CD4-positive, alpha-beta T cell (primary cell): ENCODE data around the gene INSYN2B. TPM values are rescaled to one million over a fixed set of nuclear protein-coding genes. Genes with fewer than 3 reads are reported as not detected.

Experiments used
- ATAC-seq: fragments of 200-7000 bp; cut with Tn5 transposase; one replicate; pipeline ENCODE4 v1.10.0; 2022; ENCODE audit warnings: mild to moderate bottlenecking; ENCODE audit not compliant: poor library complexity
- CTCF ChIA-PET: fragments of 350-600 bp; sonication (Branson Sonifier 250); formaldehyde crosslinking; loops from one replicate; lab custom pipeline; 2021; ENCODE audit warnings: antibody characterized with exemption, inconsistent platforms; lab: Charles Lee
- POLR2A ChIA-PET: fragments of 350-600 bp; sonication (Branson Sonifier 250); formaldehyde crosslinking; loops from one replicate; lab custom pipeline; 2021; ENCODE audit warnings: antibody characterized with exemption, inconsistent platforms; lab: Charles Lee
- DNase-seq, 14 experiments: peaks; one replicate each; pipeline ENCODE4 v3.0.0-alpha.2; 2013 to 2020; ENCODE audit warnings: mixed read lengths in 2 of 14
- H3K27ac ChIP-seq, 2 donors: one replicate each; pipeline versions ENCODE4 v1.5.1 to v1.7.0; 2013; ENCODE audit warnings: low read length in 2 of 2, low read depth in 1 of 2, mild to moderate bottlenecking in 1 of 2
- H3K27me3 ChIP-seq, 2 experiments: 1 replicate in 1 of 2; 2 replicates in 1 of 2; pipeline versions ENCODE4 v1.6.1 to v1.7.0; 2013; ENCODE audit warnings: low read length in 2 of 2, control low read depth in 1 of 2, mild to moderate bottlenecking in 1 of 2, moderate library complexity in 1 of 2; ENCODE audit not compliant: insufficient read depth in 2 of 2, control insufficient read depth in 1 of 2
- H3K36me3 ChIP-seq: one replicate; pipeline ENCODE4 v1.6.1; 2013; ENCODE audit warnings: low read length, control low read depth; ENCODE audit not compliant: insufficient read depth
- H3K4me1 ChIP-seq: one replicate; pipeline ENCODE4 v1.6.1; 2013; ENCODE audit warnings: low read length, control low read depth; ENCODE audit not compliant: insufficient read depth
- H3K4me3 ChIP-seq: one replicate; pipeline ENCODE4 v1.5.1; 2013; ENCODE audit warnings: mild to moderate bottlenecking, low read length, moderate library complexity
- H3K9me3 ChIP-seq, 2 experiments: 1 replicate in 1 of 2; 2 replicates in 1 of 2; pipeline versions ENCODE4 v1.6.1 to v1.7.0; 2013; ENCODE audit warnings: low read length in 2 of 2, mild to moderate bottlenecking in 2 of 2, control low read depth in 1 of 2, moderate library complexity in 1 of 2; ENCODE audit not compliant: control insufficient read depth in 1 of 2, insufficient read depth in 1 of 2
- H3K27ac Mint-ChIP-seq: one replicate; pipeline ENCODE4 v1.8.0; 2020; ENCODE audit warnings: mixed read lengths
- H3K27me3 Mint-ChIP-seq: one replicate; pipeline ENCODE4 v1.8.0; 2021; ENCODE audit warnings: mixed read lengths
- H3K36me3 Mint-ChIP-seq: one replicate; pipeline ENCODE4 v1.8.0; 2021; ENCODE audit warnings: low read depth, mixed read lengths
- H3K4me1 Mint-ChIP-seq: one replicate; pipeline ENCODE4 v1.8.0; 2021; ENCODE audit warnings: low read depth, mixed read lengths
- H3K4me3 Mint-ChIP-seq: one replicate; pipeline ENCODE4 v1.8.0; 2020; ENCODE audit warnings: mild to moderate bottlenecking, mixed read lengths
- H3K9me3 Mint-ChIP-seq: one replicate; pipeline ENCODE4 v1.8.0; 2020; ENCODE audit warnings: mixed read lengths
- intact Hi-C, 2 experiments: fragments of 100-400 bp; cut with DNase I in 1 of 2; cut with micrococcal nuclease in 1 of 2; formaldehyde crosslinking; loops; one replicate each; pipeline versions ENCODE4 v1.15.1 to v1.9.0; 2023 to 2025; cut with DNase I, micrococcal nuclease
- total RNA-seq, 174 experiments: library from RNA in 2 of 174; stranded (reverse) in 2 of 174; gene quantifications; one replicate each; pipeline ENCODE4 v1.2.3 and lab custom pipeline; 2021 to 2026
- TF ChIP-seq, protein P1 (sequence below): fragments of 200-600 bp; IDR thresholded peaks from one replicate; pipeline ENCODE4 v1.8.0; 2022; ENCODE audit warnings: antibody characterized with exemption, mild to moderate bottlenecking

The INSYN2B gene
- total RNA-seq, 2 experiments from 2014 or later, result not detected

DNA sequence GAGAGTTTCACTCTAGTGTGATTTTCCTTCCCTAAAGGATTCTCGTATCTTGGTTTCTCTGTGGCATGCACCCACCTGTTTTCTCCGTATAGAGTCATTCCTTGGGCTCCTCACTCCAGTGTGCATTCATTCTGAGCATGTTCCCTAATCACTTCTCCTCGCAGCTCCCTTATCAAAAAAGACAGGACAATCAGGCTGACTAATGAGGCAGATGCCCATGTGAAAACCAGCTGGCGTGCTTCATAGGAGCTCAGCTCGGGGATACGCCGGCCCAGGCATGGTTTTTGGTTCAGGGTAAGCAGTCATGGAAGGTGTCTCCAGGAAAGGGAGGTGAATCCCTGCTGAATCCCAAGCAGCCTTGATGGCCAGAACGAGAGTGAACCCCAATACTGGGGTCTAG, 41.2 kb upstream of the INSYN2B start:
- no peak overlapping the region for H3K4me3 Mint-ChIP-seq
- ATAC-seq, result no peak
- H3K27ac Mint-ChIP-seq, result no peak overlapping the region

DNA sequence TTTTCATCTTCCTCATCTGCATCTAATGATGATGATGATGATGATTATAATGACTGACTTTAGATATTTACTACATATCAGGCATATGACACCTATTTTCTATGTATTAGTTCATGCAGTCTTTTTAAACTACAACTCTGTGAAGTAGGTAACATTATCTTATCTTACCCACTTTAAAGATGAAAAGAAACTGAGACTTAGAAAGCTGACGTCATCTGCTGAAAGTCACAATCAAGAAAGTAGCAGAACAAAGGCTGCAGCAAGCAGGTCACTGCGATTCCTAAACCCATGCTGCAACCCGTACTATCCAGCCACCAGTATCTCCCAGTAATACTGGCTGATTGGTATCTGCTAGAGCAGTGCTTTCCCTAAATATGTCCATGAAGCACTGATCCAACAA, 40.1 kb upstream of the INSYN2B start:
- POLR2A ChIA-PET, result no interaction called here
- Mint-ChIP-seq H3K27ac (no peak overlapping the region), H3K36me3 (peaks cover 97% of the 10 kb centered on the region), H3K4me1 (no peaks in the 10 kb centered on the region), H3K4me3 (no peak overlapping the region), H3K27me3 (no peaks in the 10 kb centered on the region), H3K9me3 (no peaks in the 10 kb centered on the region)
- Histone ChIP-seq H3K9me3 (no peaks in the 10 kb centered on the region), H3K4me3 (no peak overlapping the region), H3K27ac (no peak overlapping the region), H3K4me1 (no peaks in the 10 kb centered on the region), H3K27me3 (no peaks in the 10 kb centered on the region), H3K36me3 (peaks cover 79% of the 10 kb centered on the region)
- intact Hi-C loops, result no loop called here
- TF ChIP-seq, protein P1, sequence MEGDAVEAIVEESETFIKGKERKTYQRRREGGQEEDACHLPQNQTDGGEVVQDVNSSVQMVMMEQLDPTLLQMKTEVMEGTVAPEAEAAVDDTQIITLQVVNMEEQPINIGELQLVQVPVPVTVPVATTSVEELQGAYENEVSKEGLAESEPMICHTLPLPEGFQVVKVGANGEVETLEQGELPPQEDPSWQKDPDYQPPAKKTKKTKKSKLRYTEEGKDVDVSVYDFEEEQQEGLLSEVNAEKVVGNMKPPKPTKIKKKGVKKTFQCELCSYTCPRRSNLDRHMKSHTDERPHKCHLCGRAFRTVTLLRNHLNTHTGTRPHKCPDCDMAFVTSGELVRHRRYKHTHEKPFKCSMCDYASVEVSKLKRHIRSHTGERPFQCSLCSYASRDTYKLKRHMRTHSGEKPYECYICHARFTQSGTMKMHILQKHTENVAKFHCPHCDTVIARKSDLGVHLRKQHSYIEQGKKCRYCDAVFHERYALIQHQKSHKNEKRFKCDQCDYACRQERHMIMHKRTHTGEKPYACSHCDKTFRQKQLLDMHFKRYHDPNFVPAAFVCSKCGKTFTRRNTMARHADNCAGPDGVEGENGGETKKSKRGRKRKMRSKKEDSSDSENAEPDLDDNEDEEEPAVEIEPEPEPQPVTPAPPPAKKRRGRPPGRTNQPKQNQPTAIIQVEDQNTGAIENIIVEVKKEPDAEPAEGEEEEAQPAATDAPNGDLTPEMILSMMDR, result no peak
- DNase-seq (no peak), ATAC-seq (no peak)
- CTCF ChIA-PET, result no interaction called here

More for the DNA sequence above, 41.2 kb upstream of the INSYN2B start:
- no peaks in the 10 kb centered on the region for H3K4me1 ChIP-seq
- no peaks in the 10 kb centered on the region for H3K9me3 ChIP-seq
- no peak overlapping the region for H3K27ac ChIP-seq
- ChIA-PET POLR2A (no interaction called here), CTCF (no interaction called here)
- no peaks in the 10 kb centered on the region for H3K4me1 Mint-ChIP-seq
- intact Hi-C loops, result no loop called here
- TF ChIP-seq, protein P1, result no peak
- H3K9me3 Mint-ChIP-seq, result no peaks in the 10 kb centered on the region
- no peaks in the 10 kb centered on the region for H3K27me3 ChIP-seq
- H3K36me3 ChIP-seq, result peaks cover 87% of the 10 kb centered on the region
- peaks cover 100% of the 10 kb centered on the region for H3K36me3 Mint-ChIP-seq
- no peak overlapping the region for H3K4me3 ChIP-seq
- no peak for DNase-seq
- no peaks in the 10 kb centered on the region for H3K27me3 Mint-ChIP-seq

GRCh38 chr5:170012622-170013021, 32.3 kb upstream of the INSYN2B start:
- Histone ChIP-seq H3K27me3 (no peaks in the 10 kb centered on the region), H3K27ac (no peak overlapping the region), H3K4me1 (no peaks in the 10 kb centered on the region), H3K9me3 (no peaks in the 10 kb centered on the region), H3K4me3 (no peak overlapping the region), H3K36me3 (peaks cover 73% of the 10 kb centered on the region)
- Mint-ChIP-seq H3K27me3 (no peaks in the 10 kb centered on the region), H3K4me3 (no peak overlapping the region), H3K9me3 (no peaks in the 10 kb centered on the region), H3K4me1 (no peaks in the 10 kb centered on the region), H3K27ac (no peak overlapping the region), H3K36me3 (peaks cover 89% of the 10 kb centered on the region)
- TF ChIP-seq, protein P1, result no peak
- DNase-seq (no peak), ATAC-seq (no peak)
- CTCF ChIA-PET, result no interaction called here
- intact Hi-C loops, result no loop called here
- POLR2A ChIA-PET, result no interaction called here
